ENCODE data around the gene KDM6A. TPM values are rescaled to one million over a fixed set of nuclear protein-coding genes. Genes with fewer than 3 reads are reported as not detected.

KDM6A gene
- total and polyA plus RNA-seq, 9 of the 15 experiments (the other 6 are each of a cell fraction or from before 2014, with no cell fraction given) = 8.4 to 34.3 (median 22.9) TPM

GRCh38 chrX:44978976-44979375 is 106.0 kb downstream of the KDM6A start:
- 77% methylated on average over 3 of the region's 3 CpGs for WGBS (ENCODE audit: insufficient coverage, low coverage, missing lambda C conversion rate)
- FAIRE-seq = no peak
- Histone ChIP-seq H3K4me3 (no peak overlapping the region), H3K36me3 (ENCODE audit: control insufficient read depth, insufficient read depth, low read length) (peaks cover 2% of the 10 kb centered on the region; the same call in 1 of the 3 replicates), H3K27ac (ENCODE audit: extremely low read depth, low read depth, low read length) (no peak overlapping the region), H2AFZ (ENCODE audit: low read depth, low read length) (no peak overlapping the region), H3K9me1 (ENCODE audit: control insufficient read depth, insufficient read depth, low read length) (no peaks in the 10 kb centered on the region), H3K4me2 (ENCODE audit: insufficient read depth, low read length) (no peak overlapping the region), H4K20me1 (replicated peaks; ENCODE audit: control insufficient read depth, insufficient read depth, low read length) (0 out of 2 replicates have a peak, but pooled peaks cover 1% of the 10 kb centered on the region), H3K9ac (ENCODE audit: insufficient read depth in 1 of 2, low read depth in 2 of 2, low read length in 2 of 2) (no peak overlapping the region), H3K9me3 (replicated peaks; ENCODE audit: control insufficient read depth, insufficient read depth, low read depth, low read length) (0 out of 2 replicates have a peak, but pooled peaks cover 1% of the 10 kb centered on the region), H3K79me2 (ENCODE audit: control insufficient read depth, insufficient read depth, low read length) (peaks cover 80% of the 10 kb centered on the region), H3K27me3 (ENCODE audit: control insufficient read depth in 2 of 2, insufficient read depth in 2 of 2, low read length in 2 of 2) (no peaks in the 10 kb centered on the region), H3K4me1 (replicated peaks in 1 of 2; ENCODE audit: control insufficient read depth in 2 of 2, insufficient read depth in 2 of 2, low read length in 2 of 2) (peaks cover 0 to 2% of the 10 kb centered on the region in 2 experiments; a peak in 2 of 5 replicates)
- no peak for ATAC-seq
- ChIA-PET CTCF (ENCODE audit: low intra/inter-chr PET ratio) (no interaction called here), POLR2A (no interaction called here)
- no TSS peak for BruUV-seq (replicated peaks)
- intact Hi-C loops (cut with micrococcal nuclease) = no loop called here
- in situ Hi-C loops (cut with MboI) = no loop called here
- no peak for DNase-seq (ENCODE audit: extremely low read depth in 1 of 4, low spot score in 3 of 4)
- TF ChIP-seq POLR2AphosphoS5 (IDR thresholded peaks at IDR 0.05; ENCODE audit: control insufficient read depth, insufficient read depth, low read depth, low read length) = no peak
- TF ChIP-seq ZBTB1 (CRISPR knock-in tag; IDR thresholded peaks at IDR 0.05; ENCODE audit: borderline replicate concordance, low read depth) = no peak
- no peak for TF ChIP-seq EZH2 (IDR thresholded peaks at IDR 0.05; ENCODE audit: borderline replicate concordance, low read depth, low read length)
- TF ChIP-seq ARID3B (CRISPR knock-in tag; IDR thresholded peaks at IDR 0.05; ENCODE audit: borderline replicate concordance) = no peak
- no peak for TF ChIP-seq SFPQ (IDR thresholded peaks at IDR 0.05; ENCODE audit: low read depth, low read length)
- TF ChIP-seq FOXP4 (CRISPR knock-in tag; IDR thresholded peaks at IDR 0.05; ENCODE audit: borderline replicate concordance) = no peak
- no peak for TF ChIP-seq ZNF740 (CRISPR knock-in tag; IDR thresholded peaks at IDR 0.05)
- TF ChIP-seq ZNF740 (tag; IDR thresholded peaks at IDR 0.05) = no peak
- TF ChIP-seq ZNF512 (tag; IDR thresholded peaks at IDR 0.05) = peak; percentile 21; the same call in 1 of the 2 replicates
- no peak for TF ChIP-seq NFE2L1 (tag; IDR thresholded peaks at IDR 0.05; ENCODE audit: borderline replicate concordance, low read depth)
- TF ChIP-seq LCOR (CRISPR knock-in tag; IDR thresholded peaks at IDR 0.05) = no peak
- TF ChIP-seq ATF7 (IDR thresholded peaks at IDR 0.05) = no peak
